ENCODE data around the gene FNDC11.

Gene FNDC11

GRCh38 chr20:63582382-63583063 is 28.6 kb downstream of the FNDC11 start:
- DNase-seq (ENCODE audit: low spot score) = no peak

- DNase-seq (ENCODE audit: low spot score) = no peak
These were observed 31.9 kb downstream of the FNDC11 start for GRCh38 chr20:63585616-63586565.

GRCh38 chr20:63586797-63587196 is 32.8 kb downstream of the FNDC11 start:
- no peak for DNase-seq (ENCODE audit: low spot score)

GRCh38 chr20:63587256-63587655 is 33.3 kb downstream of the FNDC11 start:
- DNase-seq (ENCODE audit: low spot score) = no peak

- no peak for DNase-seq (ENCODE audit: low spot score)
These were observed 34.0 kb downstream of the FNDC11 start for GRCh38 chr20:63587776-63588591.

GRCh38 chr20:63588641-63589041 is 34.7 kb downstream of the FNDC11 start:
- no peak for DNase-seq (ENCODE audit: low spot score)

GRCh38 chr20:63589261-63590217 is 35.6 kb downstream of the FNDC11 start:
- no peak for DNase-seq (ENCODE audit: low spot score)

- DNase-seq (ENCODE audit: low spot score) = no peak
These were observed 36.5 kb downstream of the FNDC11 start for GRCh38 chr20:63590218-63591146.

GRCh38 chr20:63591147-63591533 is 37.2 kb downstream of the FNDC11 start:
- no peak for DNase-seq (ENCODE audit: low spot score)

- no peak for DNase-seq (ENCODE audit: low spot score)
These were observed 37.9 kb downstream of the FNDC11 start for GRCh38 chr20:63591786-63592355.

GRCh38 chr20:63592661-63593060 is 38.7 kb downstream of the FNDC11 start:
- DNase-seq (ENCODE audit: low spot score) = no peak

- no peak for DNase-seq (ENCODE audit: low spot score)
These were observed 40.1 kb downstream of the FNDC11 start for GRCh38 chr20:63594043-63594561.

- DNase-seq (ENCODE audit: low spot score) = no peak
These were observed 41.6 kb downstream of the FNDC11 start for GRCh38 chr20:63595416-63596127.

- no peak for DNase-seq (ENCODE audit: low spot score)
These were observed 42.5 kb downstream of the FNDC11 start for GRCh38 chr20:63596423-63596822.

GRCh38 chr20:63597651-63598478 is 43.9 kb downstream of the FNDC11 start:
- no peak for DNase-seq (ENCODE audit: low spot score)

GRCh38 chr20:63598479-63599395 is 44.8 kb downstream of the FNDC11 start:
- no peak for DNase-seq (ENCODE audit: low spot score)
